ENCODE measurements around the gene APLF. TPM values are rescaled to one million over a fixed set of nuclear protein-coding genes. Genes with fewer than 3 reads are reported as not detected.

The APLF gene, protein sequence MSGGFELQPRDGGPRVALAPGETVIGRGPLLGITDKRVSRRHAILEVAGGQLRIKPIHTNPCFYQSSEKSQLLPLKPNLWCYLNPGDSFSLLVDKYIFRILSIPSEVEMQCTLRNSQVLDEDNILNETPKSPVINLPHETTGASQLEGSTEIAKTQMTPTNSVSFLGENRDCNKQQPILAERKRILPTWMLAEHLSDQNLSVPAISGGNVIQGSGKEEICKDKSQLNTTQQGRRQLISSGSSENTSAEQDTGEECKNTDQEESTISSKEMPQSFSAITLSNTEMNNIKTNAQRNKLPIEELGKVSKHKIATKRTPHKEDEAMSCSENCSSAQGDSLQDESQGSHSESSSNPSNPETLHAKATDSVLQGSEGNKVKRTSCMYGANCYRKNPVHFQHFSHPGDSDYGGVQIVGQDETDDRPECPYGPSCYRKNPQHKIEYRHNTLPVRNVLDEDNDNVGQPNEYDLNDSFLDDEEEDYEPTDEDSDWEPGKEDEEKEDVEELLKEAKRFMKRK
- total RNA-seq (2022; extraction: Qiagen RNA extraction): 0.51 to 0.70 TPM (median 0.66 TPM) in 5 replicates

DNA sequence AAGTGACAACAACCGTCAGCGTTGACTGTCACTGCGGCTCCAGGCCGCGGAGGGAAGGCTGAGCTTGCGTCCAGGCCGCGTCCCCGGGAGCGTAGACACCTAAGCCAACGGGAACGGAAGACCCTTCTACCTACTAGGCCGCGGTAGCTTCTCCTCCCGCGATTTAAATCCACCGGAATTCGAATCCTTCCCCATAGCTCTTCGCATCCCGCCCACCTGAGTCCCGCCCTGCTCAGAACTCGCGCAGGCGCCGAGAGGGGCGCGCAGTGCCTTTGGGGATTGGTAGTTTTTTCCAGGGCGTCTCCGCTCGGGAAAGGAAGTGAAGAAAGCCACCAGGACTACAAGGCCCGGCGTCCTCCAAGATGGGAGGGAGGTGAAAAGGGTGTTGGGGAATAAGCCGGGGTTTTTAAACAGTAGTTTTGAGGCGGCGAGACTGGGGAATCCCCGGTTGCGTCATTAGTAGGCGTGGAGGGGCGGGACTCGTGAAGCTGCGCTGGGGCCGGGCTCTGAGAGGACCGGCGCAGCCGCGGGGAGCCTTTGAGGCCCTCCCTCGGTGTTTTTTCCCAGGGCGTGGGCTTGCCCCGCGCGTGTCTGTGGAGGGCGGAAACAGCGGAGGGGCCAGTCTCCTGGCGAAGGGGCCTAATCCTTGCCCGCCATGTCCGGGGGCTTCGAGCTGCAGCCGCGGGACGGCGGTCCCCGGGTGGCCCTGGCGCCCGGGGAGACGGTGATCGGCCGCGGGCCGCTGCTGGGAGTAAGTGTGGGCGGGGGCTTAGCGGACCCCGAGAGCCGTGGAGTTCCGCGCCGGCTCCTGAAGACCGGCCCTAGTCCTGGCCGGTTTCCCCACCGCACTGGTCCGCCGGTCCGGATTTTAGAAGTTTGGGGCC is at the start of gene APLF, which contains the start of gene FBXO48:
Gene APLF, plus strand, starts transcription at position 509 of the 884 bp plus-strand sequence. Its CDS starts 147 bp downstream, at position 656.
Gene FBXO48, minus strand, starts transcription at position 218 of the 884 bp plus-strand sequence. CDS start 2,149 bp downstream, outside the sequence.

Other genes with a start within 250 kb of the APLF start
- 52.7 to 78.4 TPM (median 56.1 TPM) in 5 replicates for gene PPP3R1, start 215.1 kb upstream of the APLF start, total RNA-seq (2022; extraction: Qiagen RNA extraction)
- 1.7 to 2.1 TPM (median 1.8 TPM) in 5 replicates for gene CNRIP1, start 147.6 kb upstream of the APLF start, total RNA-seq (2022; extraction: Qiagen RNA extraction)
- gene PLEK, start 102.3 kb upstream of the APLF start, total RNA-seq (2022; extraction: Qiagen RNA extraction): not detected in 5 replicates
- 0.45 to 0.59 TPM (median 0.56 TPM) in 5 replicates for gene FBXO48, start 291 bp upstream of the APLF start, total RNA-seq (2022; extraction: Qiagen RNA extraction)
- not detected in 5 replicates for gene PROKR1, start 176.0 kb downstream of the APLF start, total RNA-seq (2022; extraction: Qiagen RNA extraction)

All from A549 treated with Hydrocortisone at 1 μM for 4 hours (cell line).